Right ventricle myocardium inferior (tissue), 1 donor: ENCODE measurements around the gene TGM2. TPM values are rescaled to one million over a fixed set of nuclear protein-coding genes. Genes with fewer than 3 reads are reported as not detected.
"Not testable (repeated sequence)": the region's sequence is repeated elsewhere in the genome, so short reads cannot be mapped to it uniquely, and the experiment has no call there.

Experiments used
- ATAC-seq: fragments of 200-7000 bp; cut with Tn5 transposase; one replicate; pipeline ENCODE4 v1.9.1; 2020; ENCODE audit warnings: mild to moderate bottlenecking, moderate library complexity
- DNase-seq: peaks from one replicate; pipeline ENCODE4 v3.0.0; 2021; ENCODE audit errors: missing footprints
- intact Hi-C: fragments of 100-400 bp; cut with DNase I; formaldehyde crosslinking; loops from one replicate; pipeline ENCODE4 v1.11.0; 2022
- total RNA-seq: library from RNA; stranded (reverse); fragmentation: NEBNext Ultra II Directional; extraction: Animal tissue kit (Norgen Biotek cat#: 25700); gene quantifications from one replicate; pipeline ENCODE4 v1.2.1, GENCODE V29; 2021
- donor health status: DM: no; HTN: yes; CAD: no; lungs with severe emphysema.

The TGM2 gene
- total RNA-seq, 1 donor from 2014 or later: 581 TPM

GRCh38 chr20:38112261-38112929 is 52.7 kb downstream of the TGM2 start:
- DNase-seq (no peak), ATAC-seq (no peak)
- intact Hi-C loops: no loop called here

GRCh38 chr20:38111366-38112232 is 53.5 kb downstream of the TGM2 start:
- ATAC-seq (no peak), DNase-seq (no peak)
- intact Hi-C loops: no loop called here

- no peak for ATAC-seq
- intact Hi-C loops: no loop called here
- DNase-seq: no peak
Measured at GRCh38 chr20:38110525-38111178, 54.4 kb downstream of the TGM2 start.

- intact Hi-C loops: loop anchor here (2.0 kb wide), 2 partner anchors 15 to 35 kb away; no protein-coding TSS in a partner anchor
- peak; percentile 86 for ATAC-seq
Measured at GRCh38 chr20:38109591-38110524, 55.2 kb downstream of the TGM2 start.

GRCh38 chr20:38108986-38109541 is 56.0 kb downstream of the TGM2 start:
- ATAC-seq (peak; percentile 73), DNase-seq (peak; percentile 88)
- intact Hi-C loops: loop anchor here (2.0 kb wide), 2 partner anchors 14 to 34 kb away; no protein-coding TSS in a partner anchor

More at GRCh38 chr20:38109591-38110524, 55.2 kb downstream of the TGM2 start:
- peak; percentile 77 for DNase-seq

- intact Hi-C loops: loop anchor here (2.0 kb wide), 2 partner anchors 14 to 34 kb away; no protein-coding TSS in a partner anchor
- ATAC-seq (peak; percentile 62), DNase-seq (peak; percentile 83)
Measured at GRCh38 chr20:38108438-38108985, 56.6 kb downstream of the TGM2 start.

GRCh38 chr20:38107916-38108315 is 57.2 kb downstream of the TGM2 start:
- ATAC-seq, DNase-seq: not testable (repeated sequence)
- intact Hi-C loops: loop anchor here (2.0 kb wide), 2 partner anchors 13 to 33 kb away; no protein-coding TSS in a partner anchor

GRCh38 chr20:38107386-38107785 is 57.7 kb downstream of the TGM2 start:
- ATAC-seq, DNase-seq, intact Hi-C loops: not testable (repeated sequence)

- DNase-seq (no peak), ATAC-seq (no peak)
- intact Hi-C loops: no loop called here
Measured at GRCh38 chr20:38106461-38106860, 58.6 kb downstream of the TGM2 start.

- intact Hi-C loops: no loop called here
- ATAC-seq (no peak), DNase-seq (no peak)
Measured at GRCh38 chr20:38104285-38104684, 60.8 kb downstream of the TGM2 start.

- DNase-seq, intact Hi-C loops, ATAC-seq: not testable (repeated sequence)
Measured at GRCh38 chr20:38102206-38102605, 62.9 kb downstream of the TGM2 start.

- intact Hi-C loops: no loop called here
- no peak for DNase-seq
- ATAC-seq: no peak
Measured at GRCh38 chr20:38098952-38099351, 66.1 kb downstream of the TGM2 start.

GRCh38 chr20:38095017-38095686 is 69.9 kb downstream of the TGM2 start:
- intact Hi-C loops: loop anchor here (2.0 kb wide), 1 partner anchor 14 kb away; no protein-coding TSS in a partner anchor
- no peak for DNase-seq
- ATAC-seq: no peak

- intact Hi-C loops: loop anchor here (2.0 kb wide), 1 partner anchor 14 kb away; no protein-coding TSS in a partner anchor
- ATAC-seq (peak; percentile 47), DNase-seq (peak; percentile 79)
Measured at GRCh38 chr20:38094373-38094891, 70.6 kb downstream of the TGM2 start.

- intact Hi-C loops: loop anchor here (2.0 kb wide), 1 partner anchor 15 kb away; no protein-coding TSS in a partner anchor
- ATAC-seq: no peak
- no peak for DNase-seq
Measured at GRCh38 chr20:38093641-38094077, 71.4 kb downstream of the TGM2 start.

- ATAC-seq: peak; percentile 3
- no peak for DNase-seq
- intact Hi-C loops: no loop called here
Measured at GRCh38 chr20:38092915-38093314, 72.2 kb downstream of the TGM2 start.
